ENCODE measurements around the gene BOD1.

The BOD1 gene

DNA sequence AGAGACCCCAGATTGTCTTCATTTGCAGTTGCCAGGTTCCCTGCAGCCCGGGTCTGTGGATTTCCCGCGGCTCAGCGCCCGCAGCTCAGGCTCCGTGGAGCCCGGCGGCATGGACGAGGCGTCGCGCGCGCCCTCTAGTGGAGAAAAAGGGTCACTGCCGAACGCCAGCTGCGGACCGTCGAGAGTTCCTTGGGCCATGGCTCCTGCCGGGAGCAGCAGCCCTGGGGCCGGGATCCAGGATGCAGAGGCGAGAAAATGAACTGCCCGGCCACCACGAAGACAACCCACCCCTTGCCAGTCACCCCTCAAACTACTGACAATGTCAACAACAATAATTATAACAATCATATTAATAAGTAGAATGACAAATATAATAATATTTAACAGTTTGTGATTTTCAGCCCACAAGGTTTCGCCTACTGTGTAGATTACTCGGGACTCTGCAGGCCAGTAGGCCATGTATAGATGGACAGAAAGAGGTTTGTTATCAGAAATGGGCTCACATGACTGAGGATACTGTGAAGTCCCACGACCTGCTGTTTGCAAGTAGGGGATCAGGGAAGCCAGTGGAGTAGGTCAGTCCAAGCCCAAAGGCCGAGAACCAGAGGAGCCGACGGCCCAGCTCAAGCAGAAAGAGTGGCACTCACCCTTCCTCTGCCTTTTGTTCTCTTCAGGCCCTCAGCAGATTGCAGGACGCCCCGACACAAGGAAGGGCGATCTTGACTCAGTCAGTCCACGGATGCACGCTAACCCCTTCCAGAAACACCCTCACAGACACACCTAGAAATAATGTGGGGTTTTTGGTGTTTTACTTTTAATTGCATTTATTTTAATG is 43.1 kb downstream of the BOD1 start:
- DNase-seq = peak; percentile 34

DNA sequence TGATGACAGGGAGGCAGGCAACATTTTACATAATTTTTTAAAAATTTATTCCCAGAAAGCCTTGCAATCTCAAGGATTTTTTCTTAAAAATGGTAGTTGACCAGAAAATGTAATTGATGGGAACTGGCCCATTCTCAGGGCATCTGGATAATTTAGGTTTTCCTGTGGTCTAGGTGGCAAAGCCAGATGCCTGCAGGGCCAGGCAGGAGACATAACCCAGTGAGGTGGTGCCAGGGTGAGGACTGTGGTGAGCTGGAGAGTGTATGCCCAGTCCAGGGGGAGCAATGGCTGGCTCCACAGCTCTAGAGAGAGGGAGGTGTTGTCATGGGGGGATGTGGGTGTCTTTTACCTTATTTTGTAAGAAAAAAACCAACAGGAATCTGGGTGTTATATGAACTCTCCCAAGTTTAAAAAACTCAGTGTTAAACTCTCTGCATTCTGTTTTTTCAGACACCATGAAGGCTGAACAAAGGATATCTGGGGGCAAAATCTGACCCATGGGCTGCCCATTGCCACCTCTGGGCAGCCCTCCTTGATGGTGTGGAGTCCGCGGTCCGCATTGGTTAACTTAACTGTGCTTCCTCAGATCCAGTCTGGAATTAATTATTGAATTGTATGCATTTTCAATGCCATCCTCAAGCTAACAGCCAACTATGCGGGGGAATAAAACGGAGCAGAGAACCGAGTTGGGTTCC is 43.9 kb downstream of the BOD1 start:
- no peak for DNase-seq

GRCh38 chr5:173570321-173571090 is 45.9 kb downstream of the BOD1 start:
- DNase-seq = no peak

DNA sequence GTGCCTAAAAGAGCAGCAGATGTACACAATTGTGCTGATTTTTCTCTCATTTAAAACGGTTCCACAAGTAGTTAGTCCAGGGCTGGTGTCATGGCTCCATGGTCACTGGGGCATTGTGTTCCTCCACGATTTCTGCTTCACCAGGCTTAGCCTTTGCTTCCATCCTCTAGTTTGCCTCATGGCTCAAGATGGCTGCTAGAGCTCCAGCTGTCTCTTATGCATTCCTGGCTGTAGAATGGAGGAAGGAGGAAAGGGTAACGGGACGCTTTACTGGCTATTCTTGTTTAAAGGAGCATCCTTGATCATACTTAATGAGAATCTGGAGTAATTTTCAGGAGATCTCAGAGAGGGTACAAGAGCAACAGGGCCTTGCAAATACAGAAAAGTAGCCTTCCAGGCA is 47.7 kb downstream of the BOD1 start:
- DNase-seq = no peak

GRCh38 chr5:173568128-173568527 is 48.3 kb downstream of the BOD1 start:
- DNase-seq = no peak

GRCh38 chr5:173567548-173567947 is 48.9 kb downstream of the BOD1 start:
- DNase-seq = no peak

GRCh38 chr5:173565491-173566072 is 50.9 kb downstream of the BOD1 start:
- DNase-seq = no peak

DNA sequence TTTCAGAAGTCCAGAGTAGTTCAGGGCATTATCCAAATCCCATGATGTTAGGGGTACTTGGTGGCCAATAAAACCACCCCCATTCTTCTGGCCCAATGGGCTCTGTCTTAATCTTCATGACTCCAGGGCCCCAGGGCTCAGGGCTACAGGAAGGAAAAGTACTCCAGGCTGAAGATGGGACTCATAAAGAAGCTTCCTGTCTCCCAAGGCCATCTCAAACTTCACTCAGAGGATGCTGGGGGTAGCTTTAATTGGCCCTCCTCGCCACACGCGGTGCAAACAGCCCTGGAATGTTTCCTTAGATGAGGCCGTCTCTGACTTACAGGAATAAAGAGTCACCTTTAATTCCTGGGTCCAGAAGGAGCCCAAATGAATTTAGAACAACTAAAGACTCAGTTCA is 52.3 kb downstream of the BOD1 start:
- DNase-seq = no peak

DNA sequence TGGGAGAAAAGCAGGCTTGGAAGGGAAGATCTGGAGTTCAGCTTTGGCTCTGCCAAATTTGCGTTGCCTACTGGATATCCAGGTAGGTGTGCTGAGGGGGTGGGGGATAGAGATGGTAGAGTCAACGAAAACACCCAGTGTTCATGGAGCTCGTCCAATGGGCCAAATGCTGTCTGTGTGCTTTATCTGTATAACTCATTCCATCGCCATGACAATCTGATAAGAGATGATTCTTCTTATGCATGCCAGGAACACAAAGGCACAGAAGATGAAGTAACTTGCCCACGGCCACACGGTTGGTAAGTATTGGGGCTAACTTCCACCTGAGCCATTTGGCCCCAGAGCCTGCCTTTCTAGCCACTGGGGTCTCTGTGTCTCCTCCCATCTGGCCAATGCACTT is 53.2 kb downstream of the BOD1 start:
- no peak for DNase-seq

DNA sequence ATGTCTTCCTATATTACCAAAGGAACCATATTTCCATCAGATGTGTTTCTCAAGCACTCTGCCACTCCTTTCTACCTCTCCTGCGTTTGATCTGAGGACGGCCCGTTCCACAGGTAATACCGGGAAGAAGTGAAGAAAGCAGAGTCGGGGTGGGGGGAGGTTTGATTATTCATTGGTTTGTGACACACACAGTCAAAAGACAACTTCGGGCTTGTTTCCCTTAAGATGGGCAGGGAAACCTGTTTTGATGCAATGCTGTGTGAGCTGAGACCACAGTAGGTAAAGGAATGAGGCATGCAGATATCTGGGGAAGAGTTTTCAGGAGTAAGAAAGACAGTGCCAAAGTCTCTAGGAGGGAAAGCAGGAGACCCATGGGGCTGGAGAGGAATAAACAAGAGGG is 54.0 kb downstream of the BOD1 start:
- no peak for DNase-seq
